Uterus (tissue), 4 donors: Measurements from ENCODE around the gene LRRC7. TPM values are rescaled to one million over a fixed set of nuclear protein-coding genes. Genes with fewer than 3 reads are reported as not detected.

ENCODE experiments used
- DNase-seq, 2 donors: peaks; one replicate each; pipeline ENCODE4 v3.0.0-alpha.2; 2019 to 2020
- H3K27ac ChIP-seq, 2 donors: fragments of 200-600 bp; sonication (generic); 1 replicate in 1 of 2; 2 replicates in 1 of 2; pipeline ENCODE4 v1.5.1; 2016 to 2018
- H3K27me3 ChIP-seq, 2 donors: fragments of 200-600 bp; sonication (generic); one replicate each; pipeline ENCODE4 v1.5.1; 2018 to 2019; ENCODE audit warnings: control low read depth in 1 of 2
- H3K36me3 ChIP-seq, 2 donors: fragments of 200-600 bp; sonication (generic); one replicate each; pipeline ENCODE4 v1.5.1; 2019; ENCODE audit warnings: control low read depth in 1 of 2
- H3K4me1 ChIP-seq, 2 donors: fragments of 200-600 bp; sonication (generic); one replicate each; pipeline ENCODE4 v1.5.1; 2018 to 2019; ENCODE audit warnings: control low read depth in 1 of 2
- H3K4me3 ChIP-seq, 2 donors: fragments of 200-600 bp; sonication (generic); 1 replicate in 1 of 2; 2 replicates in 1 of 2; pipeline ENCODE4 v1.5.1; 2018 to 2019; ENCODE audit warnings: mild to moderate bottlenecking in 1 of 2
- H3K9me3 ChIP-seq, 2 donors: fragments of 200-600 bp; sonication (generic); one replicate each; pipeline ENCODE4 v1.5.1; 2019; ENCODE audit warnings: control low read depth in 1 of 2
- CTCF ChIP-seq, 4 experiments: fragments of 200-600 bp in 2 of 4; fragments of 450-650 bp in 2 of 4; sonication (generic) in 2 of 4; IDR thresholded peaks; one replicate each; pipeline ENCODE4 v1.5.1; 2016 to 2019; ENCODE audit warnings: antibody characterized with exemption in 4 of 4, mild to moderate bottlenecking in 2 of 4, moderate library complexity in 1 of 4
- POLR2A ChIP-seq, 2 donors: fragments of 450-650 bp; IDR thresholded peaks; one replicate each; pipeline ENCODE4 v1.6.1; 2016; ENCODE audit warnings: antibody characterized with exemption in 2 of 2, mild to moderate bottlenecking in 1 of 2, moderate library complexity in 1 of 2
- intact Hi-C: fragments of 100-400 bp; cut with DNase I; formaldehyde crosslinking; loops from one replicate; pipeline ENCODE4 v1.15.1; 2023; ENCODE audit warnings: low total_unique reads
- total RNA-seq, 4 donors: library from RNA; depleted of rRNA in 3 of 4; stranded (reverse); fragments of >200 nt in 3 of 4; gene quantifications; one replicate each; pipeline versions ENCODE4 v1.1.0 to v1.2.4, GENCODE V29; 2014 to 2023
- donor health status: DM: yes; HTN: yes; CAD: no.

The LRRC7 gene
- total RNA-seq, 4 donors from 2014 or later: 1.5 to 12.0 TPM; not detected in 2

- no peak overlapping the region for H3K4me3 ChIP-seq
- no peak for TF ChIP-seq CTCF (IDR thresholded peaks at IDR 0.05)
- no peak for TF ChIP-seq POLR2A (IDR thresholded peaks at IDR 0.05)
- H3K36me3 ChIP-seq: no peaks in the 10 kb centered on the region
- DNase-seq: no peak
- H3K4me1 ChIP-seq: no peaks in the 10 kb centered on the region
- no peak overlapping the region for H3K27ac ChIP-seq
- no peaks in the 10 kb centered on the region for H3K9me3 ChIP-seq
- no peaks in the 10 kb centered on the region for H3K27me3 ChIP-seq
- intact Hi-C loops: no loop called here
These were observed 43.7 kb upstream of the LRRC7 start for GRCh38 chr1:69524015-69524414.

- TF ChIP-seq POLR2A (IDR thresholded peaks at IDR 0.05) (no peak), CTCF (IDR thresholded peaks at IDR 0.05) (no peak)
- intact Hi-C loops: no loop called here
- H3K4me1 ChIP-seq: no peaks in the 10 kb centered on the region
- H3K27ac ChIP-seq: no peak overlapping the region
- no peak overlapping the region for H3K4me3 ChIP-seq
- DNase-seq: no peak
- no peaks in the 10 kb centered on the region for H3K27me3 ChIP-seq
- no peaks in the 10 kb centered on the region for H3K36me3 ChIP-seq
- no peaks in the 10 kb centered on the region for H3K9me3 ChIP-seq
These were observed 40.4 kb upstream of the LRRC7 start for GRCh38 chr1:69527273-69527672.

DNA sequence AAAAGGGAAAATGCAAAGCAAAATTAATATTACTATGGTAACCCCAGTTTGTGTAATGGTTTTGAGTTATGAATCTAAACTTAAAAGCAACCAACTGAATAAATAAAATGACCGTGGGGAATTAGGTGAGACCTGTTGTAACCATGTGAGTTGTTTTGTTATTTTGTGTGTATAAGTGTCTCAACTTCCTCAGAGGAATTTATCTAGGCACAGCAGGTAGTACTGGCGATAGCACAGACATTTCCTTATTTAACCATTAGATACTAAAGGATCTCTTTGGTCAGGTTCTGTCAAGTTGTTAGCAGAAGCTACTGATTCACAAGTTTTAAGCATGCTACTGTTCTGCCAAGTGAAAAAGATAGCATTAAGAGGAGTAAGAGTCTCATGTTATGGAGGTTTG is 39.3 kb upstream of the LRRC7 start:
- Histone ChIP-seq H3K27ac (no peak overlapping the region), H3K9me3 (no peaks in the 10 kb centered on the region)

DNA sequence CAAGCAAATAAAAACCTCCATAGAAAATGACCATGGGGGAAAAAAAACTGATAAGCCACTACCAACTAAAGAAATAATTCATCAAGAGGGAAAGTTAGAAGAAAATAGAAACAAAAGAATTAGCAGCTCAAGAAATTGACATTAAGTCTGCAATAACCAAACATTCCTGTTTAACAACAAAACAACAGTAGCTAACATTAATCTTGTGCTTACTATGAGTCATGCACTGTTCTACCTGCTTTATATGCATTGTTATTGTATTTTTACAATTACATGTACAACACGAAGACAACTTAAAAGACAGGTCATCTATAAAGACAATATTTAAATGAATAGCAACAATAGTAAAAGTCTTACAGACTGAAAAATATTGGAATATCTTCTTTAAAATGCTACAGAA is 34.4 kb upstream of the LRRC7 start:
- no peaks in the 10 kb centered on the region for H3K4me1 ChIP-seq
- no peaks in the 10 kb centered on the region for H3K9me3 ChIP-seq
- no peak overlapping the region for H3K27ac ChIP-seq
- intact Hi-C loops: no loop called here
- no peak for TF ChIP-seq CTCF (IDR thresholded peaks at IDR 0.05)
- no peak for TF ChIP-seq POLR2A (IDR thresholded peaks at IDR 0.05)
- H3K27me3 ChIP-seq: no peaks in the 10 kb centered on the region
- no peak for DNase-seq
- no peaks in the 10 kb centered on the region for H3K36me3 ChIP-seq
- H3K4me3 ChIP-seq: no peak overlapping the region

More for the DNA sequence above, 39.3 kb upstream of the LRRC7 start:
- Histone ChIP-seq H3K4me3 (no peak overlapping the region), H3K36me3 (no peaks in the 10 kb centered on the region), H3K27me3 (no peaks in the 10 kb centered on the region), H3K4me1 (no peaks in the 10 kb centered on the region)
- TF ChIP-seq POLR2A (IDR thresholded peaks at IDR 0.05): no peak
- TF ChIP-seq CTCF (IDR thresholded peaks at IDR 0.05): no peak
- intact Hi-C loops: no loop called here
- no peak for DNase-seq

GRCh38 chr1:69534829-69535228 is 32.9 kb upstream of the LRRC7 start:
- Histone ChIP-seq H3K4me1 (no peaks in the 10 kb centered on the region), H3K27ac (no peak overlapping the region), H3K9me3 (no peaks in the 10 kb centered on the region), H3K36me3 (no peaks in the 10 kb centered on the region), H3K27me3 (no peaks in the 10 kb centered on the region), H3K4me3 (no peak overlapping the region)
- intact Hi-C loops: no loop called here
- DNase-seq: no peak
- no peak for TF ChIP-seq CTCF (IDR thresholded peaks at IDR 0.05)
- TF ChIP-seq POLR2A (IDR thresholded peaks at IDR 0.05): no peak
